DMS114 treated with DMSO at 0.1 percent for 48 hours (cell line): ENCODE data around the gene ZBTB20.

Source experiments
- DNase-seq: peaks from one replicate; lab custom pipeline; 2025; ENCODE audit not compliant: unreplicated experiment; lab: John Stamatoyannopoulos, UW

ZBTB20 gene

DNA sequence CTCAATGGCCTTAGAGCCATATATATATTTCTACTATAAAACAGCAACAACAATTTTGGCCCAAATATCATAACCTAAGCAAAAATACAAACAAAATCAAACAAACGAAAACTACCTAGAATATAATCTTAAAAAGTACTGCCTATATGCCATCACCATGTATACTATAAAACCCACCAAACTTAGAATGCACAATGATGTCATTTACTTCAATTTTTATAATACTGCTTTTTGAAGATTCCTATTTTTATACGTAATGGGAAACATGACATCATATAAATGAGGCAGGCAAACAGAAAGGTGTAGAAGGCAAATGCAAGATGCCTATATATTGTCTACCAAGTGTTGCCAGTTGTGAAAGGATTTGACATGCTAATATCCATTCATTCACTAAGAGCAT is 550.9 kb downstream of the ZBTB20 start:
- DNase-seq: no peak

DNA sequence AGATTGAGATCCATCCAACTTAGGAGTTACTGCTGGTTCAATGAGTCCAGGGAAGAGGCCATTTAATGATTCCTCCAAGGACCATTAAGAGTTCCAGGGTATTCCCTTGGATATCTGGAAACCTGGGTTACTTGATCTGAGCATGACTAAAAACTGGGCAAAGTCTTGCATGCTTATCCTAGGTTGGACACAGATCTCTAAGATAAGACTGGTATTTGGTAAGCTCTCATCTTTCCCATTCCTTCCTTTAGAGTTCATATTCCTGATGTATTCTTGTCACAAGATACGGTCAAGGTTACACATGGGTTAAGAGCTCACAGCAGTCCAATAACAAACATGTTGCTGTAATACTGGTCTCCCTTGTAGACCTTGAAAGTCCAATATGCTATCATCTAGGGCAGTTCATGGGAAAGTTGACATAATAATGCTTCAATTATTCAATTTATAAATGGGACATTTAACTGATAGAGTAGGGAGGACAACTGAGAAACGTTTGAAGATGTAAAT is 551.5 kb downstream of the ZBTB20 start:
- DNase-seq: no peak

- DNase-seq: no peak
Measured at GRCh38 chr3:114590309-114591047, 556.6 kb downstream of the ZBTB20 start.

DNA sequence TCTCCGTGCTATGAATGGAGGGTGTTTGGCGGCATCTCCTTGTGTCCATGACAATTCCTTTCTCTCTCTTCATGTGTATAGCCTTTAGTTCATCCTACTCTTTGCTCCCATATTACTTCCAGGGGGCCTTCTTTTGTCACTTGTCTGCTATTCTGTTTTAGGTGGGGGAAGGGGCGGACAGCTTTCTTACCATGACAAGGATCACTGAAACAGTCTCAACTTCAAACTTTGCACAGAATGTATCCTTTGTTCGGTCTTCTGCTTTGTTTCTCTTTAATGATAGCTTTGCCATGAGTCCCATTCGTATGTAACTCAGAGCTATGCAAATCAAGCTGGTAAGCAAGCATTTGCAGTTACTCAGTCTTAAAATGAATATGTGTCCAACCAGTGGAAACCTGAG is 559.1 kb downstream of the ZBTB20 start:
- no peak for DNase-seq

DNA sequence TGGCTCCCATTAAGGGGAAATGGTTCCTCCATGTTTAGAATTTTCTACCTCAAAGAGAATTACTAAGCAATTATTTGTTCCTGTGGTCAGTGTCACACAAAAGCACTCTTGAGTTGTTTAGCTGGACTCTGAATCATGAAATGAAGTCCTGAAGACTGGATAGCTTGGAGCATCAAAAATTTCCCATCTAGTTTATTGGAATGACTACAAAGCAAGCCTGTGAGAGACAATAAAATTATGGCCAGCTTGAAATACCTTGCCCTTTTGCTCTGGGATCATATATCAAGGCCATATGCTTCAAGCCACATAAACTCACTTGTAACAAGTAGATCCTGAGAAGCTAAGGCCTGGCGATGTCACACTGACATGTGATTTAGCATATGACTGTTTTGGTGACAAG is 561.0 kb downstream of the ZBTB20 start:
- no peak for DNase-seq

GRCh38 chr3:114585687-114586086 is 561.4 kb downstream of the ZBTB20 start:
- DNase-seq: no peak

GRCh38 chr3:114584734-114585371 is 562.2 kb downstream of the ZBTB20 start:
- DNase-seq: no peak

DNA sequence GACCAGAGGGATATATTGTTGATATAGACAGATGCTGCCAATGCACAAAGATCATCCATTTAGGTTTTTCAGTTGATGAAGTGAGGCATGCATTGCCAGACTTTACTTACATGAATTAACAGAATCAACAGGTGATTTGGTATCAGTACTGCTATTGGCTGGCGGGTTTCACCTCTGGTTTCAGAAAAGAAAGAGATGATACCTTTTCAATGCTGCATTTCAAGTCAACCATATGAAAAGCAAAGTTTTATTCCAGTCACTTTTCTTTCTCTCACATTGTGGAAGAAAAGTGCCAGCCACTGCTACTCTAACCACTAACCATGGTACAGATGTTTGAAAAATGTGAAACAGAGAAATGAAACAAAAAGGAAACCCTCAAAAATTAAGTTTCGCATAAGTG is 564.2 kb downstream of the ZBTB20 start:
- DNase-seq: no peak

DNA sequence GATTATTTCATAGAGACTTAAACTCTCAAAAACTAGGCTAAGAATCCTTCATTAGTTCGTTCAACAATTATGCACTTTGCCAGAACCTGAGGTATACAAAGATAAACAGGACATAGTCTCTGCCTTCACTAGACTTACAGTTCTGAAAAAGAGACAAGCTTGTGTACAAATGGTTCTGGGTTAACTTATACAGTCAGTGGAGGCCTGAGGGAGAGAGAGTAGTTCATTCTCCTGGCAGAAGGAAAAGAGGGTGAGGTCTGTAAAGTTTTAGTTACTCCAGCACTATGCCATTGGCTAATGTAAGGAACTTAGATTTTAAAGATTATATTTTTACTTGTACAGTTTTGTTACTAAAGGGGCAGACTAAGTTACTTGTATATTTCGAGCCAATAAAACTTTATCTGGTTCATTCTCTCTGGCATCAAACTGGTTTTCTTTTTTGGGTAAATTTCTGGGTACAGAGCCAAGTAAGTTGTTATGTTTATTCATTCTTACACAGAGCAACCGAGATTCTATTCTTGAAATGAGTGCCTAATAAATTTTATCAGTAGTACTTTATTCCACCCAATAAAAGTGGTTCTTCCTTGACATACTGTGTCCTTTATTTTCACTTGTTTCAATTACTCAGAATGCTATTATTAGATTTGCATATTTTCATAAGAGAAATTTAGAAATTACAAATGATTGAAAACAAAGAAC is 574.6 kb downstream of the ZBTB20 start:
- DNase-seq: no peak

GRCh38 chr3:114571363-114571762 is 575.7 kb downstream of the ZBTB20 start:
- DNase-seq: no peak

GRCh38 chr3:114569186-114569585 is 577.9 kb downstream of the ZBTB20 start:
- DNase-seq: no peak

- DNase-seq: no peak
Measured at GRCh38 chr3:114567771-114568170, 579.3 kb downstream of the ZBTB20 start.

- no peak for DNase-seq
Measured at GRCh38 chr3:114566767-114567166, 580.3 kb downstream of the ZBTB20 start.

GRCh38 chr3:114566162-114566755 is 580.8 kb downstream of the ZBTB20 start:
- DNase-seq: no peak

GRCh38 chr3:114565216-114565615 is 581.9 kb downstream of the ZBTB20 start:
- DNase-seq: no peak

DNA sequence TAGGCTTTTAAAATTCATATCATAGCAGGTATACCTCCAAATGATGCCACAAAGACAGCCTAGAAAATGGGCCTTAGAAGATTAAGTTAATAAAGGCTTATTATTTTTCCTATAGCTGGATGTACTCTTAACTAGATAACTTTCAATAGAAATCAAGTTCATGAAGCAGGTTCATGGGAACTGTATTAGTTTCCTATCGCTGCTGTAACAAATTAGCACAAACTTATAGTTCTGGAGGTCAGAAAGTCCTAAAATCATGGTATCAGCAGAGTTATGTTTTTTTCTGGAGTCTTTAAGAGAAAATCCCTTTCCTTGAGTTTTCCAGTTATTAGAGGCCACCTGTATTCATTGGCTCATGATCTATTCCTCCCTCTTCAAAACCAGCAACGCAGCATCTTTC is 583.4 kb downstream of the ZBTB20 start:
- DNase-seq: no peak

DNA sequence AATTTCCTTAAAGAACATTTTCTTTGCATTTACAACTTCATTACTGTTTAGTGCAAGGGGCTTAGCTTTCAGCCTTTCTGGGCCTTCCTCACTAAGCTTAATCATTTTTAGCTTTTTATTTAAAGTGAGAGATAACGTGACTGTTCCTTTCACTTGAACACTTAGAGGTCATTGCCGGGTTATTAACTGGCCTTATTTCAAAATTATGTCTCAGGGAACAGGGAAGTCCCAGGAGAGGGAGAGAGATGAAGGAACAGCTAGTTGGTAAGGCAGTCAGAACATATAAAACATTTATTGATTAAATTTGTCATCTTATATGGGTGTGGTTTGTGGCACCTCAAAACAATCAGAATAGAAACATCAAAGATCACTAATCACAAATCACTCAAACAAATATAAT is 584.5 kb downstream of the ZBTB20 start:
- no peak for DNase-seq

DNA sequence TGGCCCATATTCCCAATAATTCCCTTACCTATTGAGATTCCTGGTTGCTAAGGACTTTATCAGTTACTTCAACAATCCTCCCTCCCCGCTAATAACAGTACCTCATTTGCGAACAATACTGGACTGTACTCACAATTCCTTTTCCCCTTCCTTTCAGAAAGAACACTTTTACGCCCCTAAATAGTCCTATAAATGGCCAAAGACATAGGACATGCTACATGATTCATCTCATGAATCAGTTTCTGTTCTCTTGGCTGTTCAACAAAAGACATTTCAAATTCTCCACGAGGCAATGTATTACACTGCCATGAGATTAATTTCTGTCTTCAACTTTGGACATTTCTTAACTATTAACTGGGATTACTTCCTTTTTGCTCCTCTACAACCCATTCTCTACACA is 588.8 kb downstream of the ZBTB20 start:
- no peak for DNase-seq

DNA sequence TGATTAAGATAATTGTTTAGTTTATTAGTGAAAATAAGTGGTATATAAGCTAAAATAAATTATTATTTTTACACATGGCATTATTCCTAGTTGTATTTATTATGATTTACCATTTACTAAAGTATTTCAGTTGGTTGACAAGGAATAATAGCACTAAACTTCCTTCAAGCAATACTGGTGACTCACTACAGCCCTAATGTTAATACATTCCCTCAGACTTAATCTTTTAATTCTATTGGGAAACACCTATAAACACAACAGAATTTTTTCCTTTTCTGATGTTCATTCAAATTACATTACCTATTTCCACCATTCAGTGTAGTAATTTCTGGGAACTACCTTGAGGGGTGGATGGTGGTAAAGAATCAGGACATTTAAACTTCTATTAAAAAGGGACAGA is 589.3 kb downstream of the ZBTB20 start:
- DNase-seq: no peak

DNA sequence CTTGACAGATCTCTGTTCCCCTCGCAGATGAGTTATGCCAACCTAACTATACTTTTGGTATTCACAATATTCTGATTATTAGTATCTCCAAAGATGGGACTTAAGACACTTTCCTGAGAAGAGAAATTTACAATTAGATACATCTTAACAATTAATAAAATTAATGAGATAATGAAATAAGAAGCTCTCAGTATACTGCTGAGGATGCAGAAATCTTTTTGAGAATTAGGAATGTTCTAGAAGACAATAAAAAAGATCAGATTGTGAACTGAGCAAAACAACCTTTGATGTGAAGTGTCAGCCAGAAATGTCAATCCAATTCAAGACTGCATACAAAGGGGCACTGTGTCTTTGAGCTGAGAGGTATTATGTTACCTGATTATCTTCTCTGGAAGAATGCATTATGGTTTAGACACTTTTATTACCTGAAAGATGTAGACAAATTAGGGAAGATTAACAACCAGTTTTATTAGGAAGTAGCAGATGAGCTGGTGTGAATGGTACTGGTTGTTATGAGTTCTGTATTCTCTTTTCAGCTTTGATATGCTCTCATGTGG is 590.4 kb downstream of the ZBTB20 start:
- no peak for DNase-seq

GRCh38 chr3:114554731-114555130 is 592.4 kb downstream of the ZBTB20 start:
- DNase-seq: no peak
